GM19023 (cell line): ENCODE measurements around the gene ADCY4.
A peak's percentile ranks its signal among the peaks of the same experiment; 100 is the strongest.
"Not testable (repeated sequence)": the region's sequence is repeated elsewhere in the genome, so short reads cannot be mapped to it uniquely, and the experiment has no call there.

ENCODE experiments used
- ATAC-seq: cut with Tn5 transposase; IDR thresholded peaks from one replicate; pipeline ENCODE4 v1.9.1; 2021; ENCODE audit warnings: mild to moderate bottlenecking, moderate library complexity; ENCODE audit not compliant: unreplicated experiment

The ADCY4 gene

DNA sequence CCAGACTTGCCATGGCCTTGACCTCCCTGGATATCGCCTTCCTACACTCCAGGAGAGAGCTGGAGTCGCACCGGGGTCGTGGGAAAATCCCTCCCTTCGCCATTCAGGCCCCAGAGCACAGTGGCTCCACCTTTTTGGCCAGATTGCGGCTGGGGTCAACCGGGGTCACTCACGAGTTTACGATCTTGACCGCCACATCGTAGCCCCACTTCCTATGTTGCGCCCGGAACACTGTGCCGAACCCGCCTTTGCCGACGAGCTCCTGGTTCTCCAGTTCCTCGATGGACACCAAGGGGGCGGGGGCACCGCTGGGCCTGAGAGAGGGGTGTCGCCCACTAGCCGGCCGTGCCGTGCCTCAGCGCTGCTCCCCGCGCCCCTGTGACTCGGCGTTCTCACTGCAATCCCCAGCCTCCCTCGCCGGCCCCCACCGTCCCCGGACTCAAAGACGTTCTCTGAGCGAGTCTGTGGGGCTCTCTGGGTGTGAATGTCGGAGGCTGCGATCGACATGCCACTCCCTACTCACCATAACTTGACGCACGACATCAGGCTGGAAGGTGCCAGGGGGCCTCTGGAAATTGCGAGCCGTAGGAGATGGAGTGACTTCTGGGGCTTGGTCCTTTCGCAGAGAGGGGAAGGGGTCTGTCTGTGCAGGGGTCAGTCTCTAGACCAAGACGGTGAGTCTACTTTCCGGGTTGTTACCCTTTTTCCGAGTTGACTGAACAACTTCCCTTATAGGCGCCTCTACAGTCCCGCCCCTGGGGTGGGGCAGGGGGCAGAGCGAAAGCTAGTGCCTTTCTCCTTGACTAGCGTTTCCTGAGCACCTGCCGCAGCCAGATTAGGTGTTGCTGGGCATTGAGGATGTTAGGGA, 4.6 kb upstream of the ADCY4 start, which contains the start of gene RIPK3:
RIPK3 (minus strand) TSS at position 708 of the 868 bp plus-strand sequence; CDS start at position 543, 165 bp downstream.
- peak; percentile 90 for ATAC-seq

DNA sequence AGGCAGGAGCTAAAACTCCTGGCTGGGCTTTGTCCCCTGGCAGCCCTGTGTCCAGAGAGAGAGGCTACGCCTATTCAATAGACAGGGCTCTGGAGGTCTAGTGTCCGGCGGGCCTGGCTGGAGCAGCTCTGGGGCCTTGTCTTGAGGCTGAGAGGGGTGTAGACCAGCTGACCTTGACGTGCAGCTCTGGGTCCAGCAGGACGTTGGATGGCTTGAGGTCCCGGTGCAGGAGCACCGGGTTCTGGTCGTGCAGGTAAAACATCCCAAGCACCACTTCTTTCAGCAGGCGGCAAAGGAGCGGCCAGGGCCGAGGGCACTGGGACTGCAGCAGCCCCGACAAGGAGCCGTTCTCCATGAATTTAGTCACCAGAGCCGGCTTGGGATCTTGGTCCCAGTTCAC, 4.0 kb upstream of the ADCY4 start:
- ATAC-seq, result no peak

DNA sequence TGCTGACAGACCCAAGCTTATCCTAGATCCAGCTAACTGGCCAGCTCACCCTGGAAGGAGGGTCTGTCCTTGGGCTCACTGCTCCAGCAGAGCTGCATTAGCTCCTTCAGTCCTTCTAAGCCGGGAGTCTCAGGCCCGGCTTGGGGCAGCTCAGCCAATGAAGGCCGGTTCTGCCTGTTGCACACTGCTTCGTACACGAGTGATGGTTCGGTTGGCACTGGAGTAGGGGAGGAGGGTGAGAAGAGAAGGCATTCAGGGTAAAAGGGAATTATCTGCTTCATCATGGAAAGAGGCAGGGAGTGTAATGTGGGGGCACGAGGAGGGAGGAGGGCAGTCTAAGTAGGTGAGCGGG, 2.9 kb upstream of the ADCY4 start:
- no peak for ATAC-seq

GRCh38 chr14:24337144-24337823, 2.4 kb upstream of the ADCY4 start:
- ATAC-seq, result no peak

DNA sequence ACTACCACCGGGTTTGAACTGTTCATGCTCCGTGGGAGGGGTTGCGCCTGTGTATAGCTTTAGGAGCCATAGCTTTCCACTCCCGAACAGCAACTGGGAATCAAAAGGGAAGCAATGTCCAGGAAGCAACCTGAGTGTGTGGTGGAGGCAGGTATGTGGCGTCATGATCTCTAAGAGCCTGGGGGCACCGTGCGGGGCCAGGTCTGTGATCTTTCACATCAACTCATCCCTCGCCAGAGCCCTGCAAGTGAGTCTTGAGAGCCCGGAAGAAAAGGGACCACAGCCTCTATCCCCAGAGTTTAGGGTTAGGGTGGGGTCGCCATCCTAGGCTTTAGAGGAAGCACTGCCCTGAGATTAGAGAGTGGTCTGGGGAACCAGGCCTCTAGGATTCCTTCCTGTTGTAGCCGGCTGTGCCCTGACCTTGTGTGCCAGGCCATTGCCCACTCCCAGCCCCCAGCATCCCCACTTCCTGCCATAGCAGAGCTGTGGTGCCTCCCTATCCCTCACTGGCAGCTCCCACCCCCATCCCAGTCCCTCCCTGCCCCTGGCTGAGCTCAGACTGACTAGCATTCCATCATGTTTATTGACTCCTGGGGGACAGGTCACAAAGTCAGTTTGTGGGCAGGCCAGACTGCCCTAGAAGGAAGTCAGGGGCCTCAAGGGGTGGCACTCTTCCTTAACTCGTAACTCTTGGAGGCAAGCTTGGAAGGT, 745 bp upstream of the ADCY4 start:
- no peak for ATAC-seq

DNA sequence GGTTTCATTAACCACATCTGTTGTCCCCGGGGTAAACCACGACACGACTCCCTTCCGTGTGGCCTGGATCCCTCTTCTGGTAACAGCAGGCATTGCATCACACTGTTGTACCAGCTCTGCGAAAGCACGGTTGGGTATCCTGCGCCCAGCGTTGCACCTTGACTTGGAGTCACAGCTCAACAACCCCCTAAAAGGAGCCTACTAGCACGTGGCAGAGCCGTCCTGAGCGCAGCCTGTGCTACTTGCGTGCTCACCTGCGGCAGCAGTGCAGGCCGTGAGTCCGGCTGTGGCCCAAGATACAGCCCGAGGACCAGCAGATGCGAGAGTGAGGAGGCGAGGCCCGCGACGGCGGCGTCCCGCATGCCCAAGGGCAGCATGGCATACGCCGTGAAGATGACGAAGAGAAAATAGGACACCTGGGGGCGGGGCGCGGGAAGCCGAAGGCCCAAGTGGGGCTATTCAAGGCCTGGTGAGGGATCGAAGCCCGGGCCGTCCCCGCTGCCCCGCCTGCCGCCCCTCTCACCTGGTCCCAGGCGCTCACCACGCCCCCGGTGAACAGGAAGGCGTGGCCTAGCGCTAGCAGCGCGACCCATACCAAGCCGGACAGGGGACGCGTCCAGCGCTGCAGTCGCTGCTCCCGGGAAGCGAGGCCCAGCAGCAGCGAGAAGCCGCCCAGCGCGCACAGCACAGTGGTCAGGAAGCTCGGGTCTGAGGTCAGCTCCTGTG, 2.4 kb downstream of the ADCY4 start:
- ATAC-seq, result peak; percentile 73

- ATAC-seq, result no peak
Observed at GRCh38 chr14:24331731-24332267, 3.1 kb downstream of the ADCY4 start.

GRCh38 chr14:24330973-24331674, 3.7 kb downstream of the ADCY4 start:
- ATAC-seq, result no peak

- no peak for ATAC-seq
Observed at GRCh38 chr14:24329736-24330135, 5.1 kb downstream of the ADCY4 start.

DNA sequence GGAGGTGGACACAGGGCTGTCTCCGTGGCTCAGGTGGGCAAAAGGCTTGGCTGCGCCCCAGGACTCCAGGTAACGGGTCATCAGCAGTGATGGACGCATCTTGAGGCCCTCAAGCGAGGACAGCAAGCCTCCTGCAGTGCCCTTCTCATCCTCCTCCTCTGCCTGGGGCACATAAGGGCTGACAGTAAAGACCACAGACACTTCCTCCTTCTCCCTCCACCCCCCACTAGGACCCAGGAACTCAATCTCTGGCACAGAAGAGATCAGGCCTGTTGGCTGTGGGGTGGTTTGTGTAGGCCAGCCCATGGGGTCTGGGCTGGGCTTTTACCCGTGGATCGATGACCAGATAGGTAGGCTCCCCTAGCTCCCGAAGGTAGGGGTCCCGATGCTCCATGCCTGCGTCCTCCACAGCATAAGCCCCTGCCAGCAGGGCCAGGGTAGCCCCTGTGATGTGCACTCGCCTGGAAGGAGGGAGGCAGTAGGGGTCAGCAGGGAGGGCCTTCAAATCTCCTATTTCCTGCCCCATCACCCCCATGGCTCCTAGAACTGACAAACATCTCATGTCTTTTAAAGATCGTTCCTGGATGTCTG, 5.7 kb downstream of the ADCY4 start:
- ATAC-seq, result no peak

- ATAC-seq, result not testable (repeated sequence)
Observed at GRCh38 chr14:24327914-24328313, 7.0 kb downstream of the ADCY4 start.

DNA sequence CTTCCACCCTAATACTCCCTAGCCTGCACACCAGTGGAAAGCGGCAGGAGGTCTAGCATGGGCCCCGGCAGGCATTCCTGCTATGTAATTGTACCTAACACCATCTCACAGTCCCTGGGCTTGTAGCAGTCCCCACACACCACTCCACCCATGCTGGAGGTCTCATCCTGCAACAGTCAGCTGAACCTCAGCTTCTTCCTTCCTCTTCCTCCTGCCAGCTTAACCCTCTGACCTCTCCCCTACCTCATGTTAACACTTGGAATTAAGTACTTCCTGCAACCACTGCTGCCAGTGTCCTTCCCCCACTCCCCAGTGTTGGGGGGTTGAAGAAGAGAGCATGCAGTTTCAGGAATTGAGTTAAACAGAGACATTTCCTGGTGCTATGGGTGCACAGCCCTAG, 7.6 kb downstream of the ADCY4 start:
- no peak for ATAC-seq

- no peak for ATAC-seq
Observed at GRCh38 chr14:24325963-24326362, 8.9 kb downstream of the ADCY4 start.

DNA sequence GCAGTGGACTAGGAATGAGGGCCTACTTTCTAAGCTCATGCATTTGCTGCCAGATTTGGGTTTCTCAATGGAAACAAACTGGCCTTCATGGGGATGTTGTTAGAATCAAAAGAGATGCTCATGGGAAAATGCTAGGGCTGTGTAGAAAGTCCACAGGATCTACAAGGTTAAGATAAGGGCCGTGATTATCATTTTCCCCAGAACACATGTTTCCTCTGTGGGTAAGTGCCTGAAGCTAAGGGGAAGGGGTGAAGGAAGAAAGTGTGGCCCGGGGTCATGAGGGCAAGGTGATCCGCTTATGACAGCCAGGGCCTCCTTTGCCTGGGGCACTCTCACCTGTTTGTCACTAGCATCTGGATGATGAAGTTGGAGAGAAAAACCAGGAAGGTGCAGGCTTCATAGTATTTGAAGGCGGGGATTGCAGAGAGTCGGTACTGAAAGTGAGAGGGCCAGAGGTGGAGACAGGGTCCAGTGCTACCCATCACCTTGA, 9.8 kb downstream of the ADCY4 start:
- ATAC-seq, result no peak

DNA sequence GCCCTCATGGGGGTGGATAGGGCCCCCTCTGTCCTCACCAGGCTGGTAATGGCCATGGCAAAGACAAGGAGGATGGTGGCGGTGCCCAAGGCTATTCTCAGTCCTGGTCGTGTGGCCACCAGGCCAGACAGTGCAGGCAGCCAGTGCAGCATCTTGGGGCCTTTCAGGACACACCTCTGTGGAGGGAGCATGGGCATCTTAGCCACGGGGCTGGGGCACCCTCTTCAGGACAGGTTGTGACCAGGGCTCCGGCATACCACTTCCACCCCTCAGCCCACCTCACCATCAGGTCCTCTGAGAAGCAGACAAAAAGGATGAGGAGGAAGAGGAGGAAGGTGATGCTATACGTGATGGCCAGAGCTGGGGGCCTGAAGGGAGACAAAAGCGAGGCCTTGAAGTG, 10.8 kb downstream of the ADCY4 start:
- ATAC-seq, result no peak

- no peak for ATAC-seq
Observed at GRCh38 chr14:24323341-24323740, 11.5 kb downstream of the ADCY4 start.

DNA sequence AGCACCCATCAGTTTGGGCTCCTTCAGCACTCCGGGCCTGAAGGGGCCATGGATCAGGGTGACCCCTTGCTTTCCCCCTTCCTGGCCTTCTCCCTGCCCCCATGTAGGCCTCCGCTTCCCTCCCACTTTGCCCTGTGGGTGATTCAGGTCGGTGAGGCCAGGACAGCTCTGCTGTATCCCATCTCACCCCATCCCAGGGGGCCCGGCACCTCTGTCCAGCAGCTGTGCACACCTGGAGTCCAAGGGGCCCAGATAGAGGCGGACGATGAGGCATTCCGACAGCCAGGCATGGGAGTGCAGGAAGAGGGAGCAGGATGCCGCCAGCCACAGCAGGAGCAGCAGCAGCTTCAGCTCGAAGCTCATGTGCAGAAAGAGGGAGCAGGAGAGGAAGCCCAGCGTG, 12.2 kb downstream of the ADCY4 start:
- no peak for ATAC-seq

GRCh38 chr14:24321212-24321975, 13.5 kb downstream of the ADCY4 start:
- no peak for ATAC-seq
